ENCODE results near the gene IGDCC3. TPM values are rescaled to one million over a fixed set of nuclear protein-coding genes. Genes with fewer than 3 reads are reported as not detected.

IGDCC3 gene
- total and polyA plus RNA-seq, 10 of the 15 experiments (the other 5 are each of a cell fraction or from before 2014, with no cell fraction given): 0.10 to 0.20 (median 0.15) TPM; not detected in 7

DNA sequence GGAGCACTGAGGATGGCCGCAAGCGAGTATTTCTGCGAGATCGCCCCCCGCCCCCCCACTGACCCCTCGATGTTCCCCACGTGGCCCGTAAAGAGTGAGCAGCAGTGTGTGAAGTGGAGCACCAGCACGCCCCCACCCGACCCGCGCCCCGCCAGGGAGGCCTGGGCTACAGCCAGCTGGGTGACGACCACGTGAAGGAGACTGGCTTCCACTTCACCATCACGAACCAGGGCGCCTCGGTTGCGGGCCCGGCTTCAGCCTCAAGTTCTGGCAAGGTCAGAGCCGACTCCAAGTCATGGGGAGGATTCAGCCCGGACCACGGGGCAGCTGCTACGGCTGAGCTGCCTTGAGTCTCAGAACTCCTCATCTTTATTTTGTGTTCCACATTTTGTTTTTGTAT lies 75.7 kb downstream of the IGDCC3 start:
- DNase-seq (ENCODE audit: low read depth, low spot score) (no peak), ATAC-seq (no peak), FAIRE-seq (no peak)
- SMC1A ChIA-PET (ENCODE audit: uncharacterized antibody, unreplicated experiment): no interaction called here
- POLR2A ChIA-PET: no interaction called here
- Histone ChIP-seq H3K4me3 (no peak overlapping the region), H3K79me2 (ENCODE audit: control insufficient read depth, insufficient read depth, low read length) (no peaks in the 10 kb centered on the region), H4K20me1 (ENCODE audit: control insufficient read depth, insufficient read depth) (no peaks in the 10 kb centered on the region), H3K4me2 (ENCODE audit: control insufficient read depth, insufficient read depth) (no peak overlapping the region), H3K27ac (ENCODE audit: control insufficient read depth, insufficient read depth) (no peak overlapping the region), H3K9ac (ENCODE audit: control insufficient read depth, insufficient read depth, low read length) (no peak overlapping the region), H3K27me3 (replicated peaks in 1 of 2; ENCODE audit: control insufficient read depth in 2 of 2, insufficient read depth in 2 of 2, low read length in 1 of 2) (no peaks in the 10 kb centered on the region), H3K9me3 (replicated peaks; ENCODE audit: control insufficient read depth, insufficient read depth, low read length) (no peaks in the 10 kb centered on the region; the same call in 2 of the 3 replicates), H3K4me1 (ENCODE audit: control insufficient read depth, insufficient read depth, low read length) (peaks cover 12% of the 10 kb centered on the region), H2AFZ (ENCODE audit: control insufficient read depth, low read depth, low read length) (no peak overlapping the region), H3K36me3 (ENCODE audit: control insufficient read depth in 2 of 2, insufficient read depth in 2 of 2, low read length in 1 of 2) (no peaks in the 10 kb centered on the region)
- 91% methylated on average over 23 of the region's 24 CpGs for WGBS (ENCODE audit: insufficient coverage, insufficient replicate concordance, low lambda C conversion rate, missing lambda C conversion rate)
- no peak for TF ChIP-seq ZBTB4 (CRISPR knock-in tag; IDR thresholded peaks at IDR 0.05)
- TF ChIP-seq, protein P1, sequence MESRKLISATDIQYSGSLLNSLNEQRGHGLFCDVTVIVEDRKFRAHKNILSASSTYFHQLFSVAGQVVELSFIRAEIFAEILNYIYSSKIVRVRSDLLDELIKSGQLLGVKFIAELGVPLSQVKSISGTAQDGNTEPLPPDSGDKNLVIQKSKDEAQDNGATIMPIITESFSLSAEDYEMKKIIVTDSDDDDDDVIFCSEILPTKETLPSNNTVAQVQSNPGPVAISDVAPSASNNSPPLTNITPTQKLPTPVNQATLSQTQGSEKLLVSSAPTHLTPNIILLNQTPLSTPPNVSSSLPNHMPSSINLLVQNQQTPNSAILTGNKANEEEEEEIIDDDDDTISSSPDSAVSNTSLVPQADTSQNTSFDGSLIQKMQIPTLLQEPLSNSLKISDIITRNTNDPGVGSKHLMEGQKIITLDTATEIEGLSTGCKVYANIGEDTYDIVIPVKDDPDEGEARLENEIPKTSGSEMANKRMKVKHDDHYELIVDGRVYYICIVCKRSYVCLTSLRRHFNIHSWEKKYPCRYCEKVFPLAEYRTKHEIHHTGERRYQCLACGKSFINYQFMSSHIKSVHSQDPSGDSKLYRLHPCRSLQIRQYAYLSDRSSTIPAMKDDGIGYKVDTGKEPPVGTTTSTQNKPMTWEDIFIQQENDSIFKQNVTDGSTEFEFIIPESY (IDR thresholded peaks at IDR 0.05): no peak
- TF ChIP-seq RFX5 (IDR thresholded peaks at IDR 0.05; ENCODE audit: low read depth, low read length): no peak
- TF ChIP-seq IKZF1 (conservative IDR thresholded peaks at IDR 0.05): no peak
- TF ChIP-seq GABPA (IDR thresholded peaks at IDR 0.05; ENCODE audit: low read depth): no peak
- no peak for TF ChIP-seq SKIL (IDR thresholded peaks at IDR 0.05; ENCODE audit: low read depth, poor library complexity, severe bottlenecking)
- TF ChIP-seq CTCF (IDR thresholded peaks at IDR 0.05 in 2 of 3, conservative IDR thresholded peaks at IDR 0.05 in 1 of 3; ENCODE audit: control insufficient read depth in 2 of 3, extremely low read depth in 1 of 3, insufficient read depth in 1 of 3, low read depth in 3 of 3, low read length in 3 of 3): no peak
- in situ Hi-C loops (cut with MboI) (no loop called here), intact Hi-C loops (cut with micrococcal nuclease; ENCODE audit: unreplicated experiment) (loop anchor here (5.0 kb wide), 2 partner anchors 410 to 490 kb away; partner anchors contain the start of gene DENND4A)
- CTCF ChIA-PET: no interaction called here
- RAD21 ChIA-PET (ENCODE audit: unreplicated experiment): no interaction called here
- no TSS peak for BruUV-seq (replicated peaks)
